Inferior parietal cortex (tissue), 1 donor: ENCODE data around the gene AHR.

Experiments used
- DNase-seq: peaks from one replicate; pipeline ENCODE4 v3.0.0-alpha.2; 2016; ENCODE audit errors: extremely low spot score

AHR gene

GRCh38 chr7:17304926-17305325, 6.5 kb downstream of the AHR start:
- no peak for DNase-seq

DNA sequence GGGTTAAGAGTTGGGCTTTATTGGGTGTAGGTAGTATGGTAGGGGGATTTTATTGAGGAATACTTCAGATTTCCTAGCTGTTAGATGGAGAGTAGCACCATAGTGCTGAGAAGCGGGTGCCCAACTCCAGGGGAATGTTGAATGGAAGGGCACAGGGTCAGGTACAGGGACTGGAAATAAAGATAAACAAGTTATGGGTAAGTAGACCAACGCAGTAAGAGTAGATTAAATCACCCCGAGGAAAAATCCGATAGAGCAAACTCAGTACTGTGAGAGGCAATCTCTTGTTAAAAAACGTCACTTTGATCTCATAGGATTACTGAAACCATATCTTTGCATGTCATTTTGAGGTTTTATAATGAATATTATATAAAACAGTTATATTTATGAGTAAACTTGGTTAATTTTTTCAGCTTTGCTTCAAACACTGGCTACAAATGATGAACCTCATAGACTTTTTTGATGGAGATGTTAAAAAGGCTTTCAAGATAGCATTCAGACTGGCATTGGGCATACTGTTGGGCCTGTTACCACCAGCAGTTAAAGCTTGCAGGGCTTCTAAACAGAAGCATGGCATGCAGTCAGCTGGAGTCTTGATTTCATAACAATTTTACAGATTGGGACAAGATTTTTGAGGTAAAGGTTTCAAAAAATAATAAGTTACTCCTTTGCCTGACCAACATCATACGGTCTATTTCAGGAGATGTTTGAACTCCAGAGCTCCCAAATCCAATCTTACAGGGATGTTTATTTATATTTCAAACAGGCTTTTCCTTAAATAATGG, 7.1 kb downstream of the AHR start:
- no peak for DNase-seq

DNA sequence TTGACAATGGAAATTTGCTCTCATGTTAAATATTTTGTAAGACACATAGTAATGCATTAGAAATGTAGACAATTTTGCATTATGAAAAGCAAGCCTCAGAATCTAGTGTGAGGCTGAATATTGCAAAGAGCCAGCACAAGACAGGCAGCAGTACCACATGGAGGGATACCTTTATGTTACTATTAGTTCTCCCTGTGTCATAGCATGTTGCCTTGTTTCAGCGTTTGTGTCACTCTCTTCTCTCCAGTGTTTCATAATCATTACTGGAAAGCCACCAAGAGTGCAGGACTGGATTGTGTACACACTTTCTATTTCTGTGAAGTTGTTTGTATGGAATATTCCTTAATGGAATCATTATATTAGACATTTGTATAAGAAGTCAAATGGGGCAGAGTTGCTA, 8.5 kb downstream of the AHR start:
- no peak for DNase-seq

DNA sequence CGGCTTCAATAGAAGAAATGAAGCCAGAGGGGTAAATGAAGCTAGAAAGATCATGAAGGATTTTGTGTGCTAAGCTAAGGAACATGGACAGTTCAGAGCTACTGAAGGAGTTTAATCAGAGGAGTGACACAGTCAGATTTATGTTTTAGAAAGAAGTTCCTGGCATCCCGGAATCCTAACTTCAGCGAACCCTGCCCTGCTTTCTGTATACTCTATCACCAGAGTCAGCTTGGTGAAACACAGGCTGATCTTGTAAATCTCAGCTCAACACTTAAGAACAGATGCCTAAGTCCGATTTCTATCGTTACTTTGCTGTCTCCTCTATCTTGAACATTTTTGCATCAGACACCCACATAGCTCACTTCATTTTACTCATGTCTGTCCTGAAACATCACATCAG, 9.1 kb downstream of the AHR start:
- no peak for DNase-seq

DNA sequence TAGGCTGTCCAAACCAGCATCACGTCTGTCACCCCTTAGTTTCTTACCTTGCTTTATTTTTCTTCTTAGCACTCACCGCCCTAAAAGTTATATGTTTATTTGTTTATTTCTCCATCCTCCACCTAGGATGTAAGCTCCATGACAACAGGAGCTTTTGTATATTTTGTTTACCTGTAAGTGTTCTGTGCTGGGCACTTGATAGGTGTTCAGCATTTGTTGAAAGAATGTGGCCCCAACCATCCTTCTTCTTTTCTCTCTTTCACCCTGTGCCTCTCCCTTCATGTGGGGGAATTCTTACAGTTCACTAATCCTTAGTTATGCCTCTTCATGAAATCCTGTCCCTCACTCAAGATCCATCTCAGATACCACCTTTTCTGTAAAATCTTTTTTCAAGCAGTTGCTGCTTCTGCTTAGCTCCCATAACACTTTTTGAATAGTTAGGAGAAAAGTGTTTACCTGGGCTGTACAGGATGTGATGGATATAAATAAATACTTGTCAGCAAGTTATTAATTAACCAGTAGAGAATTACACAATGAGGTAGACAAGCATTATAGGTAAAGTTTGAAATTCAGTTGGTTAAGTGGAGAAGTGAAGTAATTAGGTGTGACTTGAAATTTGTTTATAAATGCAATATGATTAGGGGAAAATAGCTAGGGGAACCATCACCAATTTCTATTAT, 9.7 kb downstream of the AHR start:
- DNase-seq = no peak

DNA sequence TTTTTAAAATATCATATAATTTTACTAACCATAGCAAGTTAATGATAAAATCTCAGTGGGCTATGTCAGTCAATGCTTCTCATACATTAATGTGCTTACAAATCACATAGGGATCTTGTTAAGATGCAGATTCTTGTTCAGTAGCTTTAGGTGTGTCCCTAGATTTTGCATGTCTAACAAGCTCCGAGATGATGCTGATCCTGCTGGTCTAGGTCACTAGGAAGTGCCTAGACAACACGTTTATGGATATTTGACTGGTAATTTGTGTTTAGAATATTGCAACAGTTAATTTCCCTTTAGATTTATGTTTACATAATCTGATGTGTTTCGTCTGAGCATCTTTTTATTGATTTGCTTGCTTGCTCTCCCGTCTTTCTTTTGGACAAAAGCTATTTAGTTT, 12.7 kb downstream of the AHR start:
- no peak for DNase-seq

DNA sequence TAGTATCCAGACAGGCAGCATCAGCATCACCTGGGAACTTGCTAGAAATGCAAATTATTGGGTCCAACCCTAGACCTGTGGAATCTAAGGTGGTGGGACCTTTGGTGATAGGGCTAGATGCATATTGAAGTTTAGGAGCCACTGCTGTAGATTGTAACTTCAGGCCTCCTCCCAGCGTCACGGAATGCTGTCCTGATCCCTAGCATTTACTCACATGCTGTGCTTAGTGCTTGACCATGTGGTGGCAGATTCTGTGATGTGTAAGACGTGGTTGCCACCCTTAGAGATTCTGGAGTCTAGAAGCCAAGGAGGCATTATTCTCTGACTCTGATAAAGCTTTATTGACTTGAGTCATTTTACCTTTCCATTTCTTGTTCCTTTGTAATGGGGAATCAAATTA, 13.5 kb downstream of the AHR start:
- no peak for DNase-seq

DNA sequence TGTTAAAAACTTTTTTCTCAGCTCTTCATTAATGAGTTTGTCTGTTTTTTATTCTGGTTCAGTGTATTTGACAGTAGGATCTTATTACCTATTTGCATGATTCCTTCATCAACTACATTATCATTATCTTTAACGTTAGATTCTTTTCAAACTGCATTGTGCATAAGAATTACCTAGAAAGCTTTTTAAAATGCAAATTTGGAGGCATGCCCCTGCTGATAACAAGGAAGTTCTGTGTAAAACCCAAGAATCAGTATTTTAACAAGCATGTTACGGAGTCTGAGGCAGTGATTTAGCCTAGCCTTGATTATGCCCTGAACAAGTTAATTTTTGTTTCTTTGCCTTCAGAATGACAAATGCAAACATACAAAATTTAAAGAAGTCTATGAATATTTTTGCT, 14.2 kb downstream of the AHR start:
- no peak for DNase-seq

DNA sequence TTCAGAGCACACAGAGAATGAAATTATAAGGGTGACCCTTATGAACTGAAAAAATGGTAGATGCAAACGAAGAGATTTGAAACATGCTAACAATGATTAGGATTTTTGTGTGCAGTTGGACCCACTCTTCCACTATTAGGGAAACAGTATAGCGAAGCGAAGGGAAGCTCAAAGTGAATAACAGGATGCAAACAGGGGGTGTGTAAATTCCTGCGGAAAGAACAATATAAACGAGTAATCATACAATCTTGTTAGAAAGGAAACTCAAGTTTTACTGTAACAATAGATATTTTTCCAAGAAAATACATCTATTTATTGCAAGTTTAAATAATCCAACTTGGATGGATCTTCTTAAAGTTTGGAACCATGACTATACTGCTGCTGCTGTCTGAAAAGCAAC, 14.7 kb downstream of the AHR start:
- DNase-seq = no peak

- DNase-seq = no peak
Observed at GRCh38 chr7:17315974-17316373, 17.5 kb downstream of the AHR start.

DNA sequence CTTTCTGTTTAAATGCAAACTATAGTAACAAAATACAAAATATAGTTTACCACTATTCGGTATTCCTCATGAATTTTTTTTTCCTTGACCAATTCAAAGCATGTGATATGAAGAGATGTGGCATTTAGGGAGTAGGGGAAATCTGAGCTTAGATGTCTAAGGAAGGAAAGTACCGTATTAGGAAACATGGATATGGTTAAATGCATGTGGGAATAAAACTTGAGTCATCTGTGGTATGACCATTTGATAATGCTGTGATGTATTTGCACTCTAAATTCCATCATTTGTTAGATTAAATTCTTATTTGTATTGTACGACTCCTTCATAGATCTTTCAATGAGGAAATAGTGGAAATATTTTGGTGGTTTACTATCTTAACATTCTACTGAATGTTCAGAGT, 19.7 kb downstream of the AHR start:
- no peak for DNase-seq

DNA sequence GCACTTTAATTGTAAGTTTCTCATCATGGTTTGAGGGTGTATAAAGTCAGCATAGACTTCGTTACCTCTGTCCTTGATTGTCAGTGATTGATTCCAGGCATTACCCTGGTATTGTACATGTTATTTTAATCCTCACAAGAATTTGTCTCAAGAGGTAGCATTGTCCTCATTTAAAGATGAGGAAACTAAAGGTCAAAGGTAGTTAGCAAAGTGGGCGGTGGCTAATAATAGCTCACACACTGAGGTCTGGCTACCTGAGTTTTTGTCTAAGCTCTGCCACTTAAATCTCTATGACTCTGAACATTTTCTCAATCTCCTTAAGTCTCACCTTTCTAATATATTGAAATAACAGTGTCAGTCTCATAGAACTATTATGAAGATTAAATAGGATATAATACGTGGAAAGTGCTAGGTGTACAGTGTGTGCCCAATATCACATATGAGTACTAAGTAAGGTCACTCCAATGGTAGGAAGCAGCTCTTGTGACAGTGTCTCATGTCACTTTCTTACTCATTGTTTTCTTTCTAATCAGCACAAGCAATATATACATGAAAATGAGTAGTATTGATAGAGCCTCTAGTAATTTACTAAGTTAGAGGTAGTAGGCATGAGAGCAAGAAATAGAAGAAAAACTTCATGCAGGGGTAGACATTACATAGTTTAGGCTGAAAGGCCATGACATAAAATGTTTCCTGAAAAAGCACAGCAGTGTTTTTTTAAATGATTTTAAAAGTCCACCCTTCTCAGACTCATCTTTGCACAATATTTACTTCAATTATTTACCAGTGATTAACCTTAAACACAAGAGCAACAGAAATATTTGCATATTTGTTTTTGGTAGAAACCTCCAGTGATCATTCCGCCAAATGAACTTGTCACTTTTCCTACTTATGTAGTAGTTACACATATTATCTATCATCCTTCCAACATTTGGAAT, 21.0 kb downstream of the AHR start:
- no peak for DNase-seq

GRCh38 chr7:17320102-17320497, 21.6 kb downstream of the AHR start:
- no peak for DNase-seq

DNA sequence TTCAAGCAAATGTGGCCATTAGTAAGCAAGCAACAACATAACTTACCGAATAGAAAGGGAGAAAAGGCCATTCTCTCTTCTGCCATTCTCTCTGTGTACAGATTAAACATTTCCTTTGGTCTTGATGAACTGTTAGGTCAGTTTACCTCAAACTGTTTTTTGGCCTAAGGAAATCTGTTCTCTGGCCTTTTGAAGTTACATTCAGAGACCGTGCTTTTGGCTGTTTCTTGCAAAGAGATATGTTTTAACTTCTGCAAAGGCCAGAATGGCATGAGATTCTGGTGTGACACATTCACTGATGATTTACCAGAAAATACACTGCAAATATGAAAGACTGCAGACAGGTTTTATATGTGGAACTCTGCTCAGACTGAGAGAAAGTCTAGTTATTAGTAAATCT, 22.2 kb downstream of the AHR start:
- DNase-seq = no peak

GRCh38 chr7:17325364-17325763, 26.9 kb downstream of the AHR start:
- DNase-seq = no peak

DNA sequence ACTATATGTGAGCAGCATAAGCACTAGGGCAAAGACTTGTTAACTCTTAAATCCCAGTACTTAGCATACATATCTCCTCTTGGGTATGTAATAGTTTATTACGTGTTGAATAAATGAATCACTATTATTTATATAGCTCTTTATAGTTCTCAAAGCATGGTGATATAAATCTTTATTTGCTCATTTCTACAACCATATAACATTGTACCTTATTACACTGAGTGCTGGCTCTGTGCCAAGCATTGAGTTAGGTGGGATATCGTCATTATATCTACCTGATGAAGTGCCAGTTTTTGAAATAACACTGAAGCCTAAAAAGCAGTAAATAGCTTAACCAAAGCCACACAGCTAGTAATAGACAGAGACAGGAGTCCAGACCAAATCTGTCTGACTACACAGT, 27.9 kb downstream of the AHR start:
- DNase-seq = no peak

DNA sequence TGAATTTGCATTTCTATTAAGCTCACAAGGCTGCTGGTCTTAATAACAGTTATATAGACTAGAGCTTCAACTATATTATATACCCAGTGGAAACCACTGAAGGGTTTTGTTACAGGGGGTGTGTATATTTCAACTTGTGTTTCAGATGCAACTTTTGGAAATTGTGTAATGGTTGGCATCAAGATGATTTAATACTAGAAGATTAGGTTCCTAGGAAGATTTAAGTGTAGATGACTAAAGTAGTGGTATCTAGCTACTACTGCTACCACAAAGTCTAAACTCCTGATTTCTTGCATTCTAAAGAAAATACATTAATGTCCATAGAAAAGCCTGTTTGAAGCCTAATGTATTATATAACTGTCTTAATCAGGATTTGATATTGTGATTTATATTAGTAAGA, 30.2 kb downstream of the AHR start:
- no peak for DNase-seq

DNA sequence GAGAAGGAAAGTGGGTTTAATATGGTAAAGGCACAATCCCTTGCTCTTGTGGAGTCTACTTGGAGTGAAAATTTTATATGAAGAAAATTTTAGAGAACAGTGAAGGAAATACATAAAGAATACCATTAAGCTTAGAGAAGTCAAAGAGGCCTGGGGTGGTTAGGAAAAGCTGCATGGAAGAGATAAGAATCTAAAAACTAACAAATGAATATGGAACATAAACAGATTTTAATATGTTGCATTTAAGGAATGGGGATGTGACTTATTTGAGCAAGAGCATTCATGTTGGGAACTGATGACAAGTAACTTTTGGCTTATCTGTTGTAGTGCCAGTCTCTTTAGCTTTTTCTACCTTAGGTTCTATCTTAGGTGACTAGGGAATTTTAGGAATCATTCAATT, 31.0 kb downstream of the AHR start:
- DNase-seq = no peak

DNA sequence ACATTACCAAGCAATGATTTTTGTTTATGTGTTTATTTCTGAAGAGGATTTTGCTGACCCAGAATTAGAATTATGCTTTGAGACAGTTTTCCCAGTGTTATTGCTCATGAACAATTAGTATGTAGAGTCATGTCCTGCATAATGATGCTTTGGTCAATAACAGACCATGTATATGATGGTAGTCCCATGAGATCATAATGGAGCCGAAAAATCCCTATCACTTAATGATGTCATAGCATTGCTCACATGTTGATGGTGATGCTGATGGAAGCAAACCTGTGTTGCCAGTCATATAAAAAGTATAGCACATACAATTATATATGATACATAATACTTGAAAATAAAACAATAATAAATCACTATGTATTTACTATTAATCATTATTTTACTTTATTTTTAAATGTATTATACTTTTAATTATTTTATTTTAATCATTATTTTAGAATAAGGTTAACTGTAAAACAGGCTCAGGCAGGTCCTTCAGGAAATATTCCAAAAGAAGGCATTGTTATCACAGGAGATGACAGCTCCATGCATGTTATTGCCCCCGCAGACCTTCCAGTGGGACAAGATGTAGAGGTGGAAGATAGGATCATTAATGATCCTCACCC, 33.5 kb downstream of the AHR start:
- no peak for DNase-seq

DNA sequence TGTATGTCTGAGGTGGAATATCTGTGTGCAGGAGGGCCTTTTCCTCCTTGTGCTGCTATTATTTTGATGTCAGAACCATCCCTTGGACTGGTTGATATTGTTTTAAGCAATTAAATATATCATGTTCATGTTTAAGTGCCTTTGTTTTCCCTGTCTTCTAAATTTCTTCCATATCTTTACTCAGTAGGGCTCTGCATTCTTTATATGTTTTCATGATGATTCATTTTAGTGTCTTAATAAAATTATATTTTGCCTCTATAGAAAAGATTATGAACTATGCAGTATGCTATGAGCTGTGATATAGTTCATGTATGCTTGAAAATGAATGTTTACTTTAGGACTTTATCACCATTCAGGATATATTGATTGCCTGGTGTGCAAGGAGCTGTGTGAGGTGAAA, 34.8 kb downstream of the AHR start:
- DNase-seq = no peak

DNA sequence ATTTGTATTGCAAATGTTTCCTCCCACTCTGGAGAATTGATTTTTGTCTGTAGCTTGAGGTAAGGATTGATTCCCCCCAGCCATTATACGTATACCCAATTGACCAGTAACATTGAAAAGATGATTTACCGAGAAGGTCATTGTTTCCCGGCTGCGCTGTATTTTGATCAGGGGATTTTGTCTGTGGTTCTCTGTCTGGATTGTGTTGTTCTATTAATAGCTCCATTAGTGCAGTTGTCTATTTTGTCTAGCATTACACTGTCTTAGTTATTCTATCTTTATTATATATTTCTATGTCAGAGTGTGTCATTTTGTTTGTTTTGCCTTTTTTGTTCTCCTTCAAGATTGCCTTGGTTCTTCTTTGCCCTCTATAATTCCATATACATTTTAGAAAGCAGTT, 37.7 kb downstream of the AHR start:
- DNase-seq = no peak

GRCh38 chr7:17339139-17339538, 40.7 kb downstream of the AHR start:
- DNase-seq = no peak
